Measurements from ENCODE around the gene OR13J1. TPM values are rescaled to one million over a fixed set of nuclear protein-coding genes. Genes with fewer than 3 reads are reported as not detected.

The OR13J1 gene
- total and polyA plus RNA-seq, 2 experiments from 2014 or later: 0.15 TPM; not detected in 1

DNA sequence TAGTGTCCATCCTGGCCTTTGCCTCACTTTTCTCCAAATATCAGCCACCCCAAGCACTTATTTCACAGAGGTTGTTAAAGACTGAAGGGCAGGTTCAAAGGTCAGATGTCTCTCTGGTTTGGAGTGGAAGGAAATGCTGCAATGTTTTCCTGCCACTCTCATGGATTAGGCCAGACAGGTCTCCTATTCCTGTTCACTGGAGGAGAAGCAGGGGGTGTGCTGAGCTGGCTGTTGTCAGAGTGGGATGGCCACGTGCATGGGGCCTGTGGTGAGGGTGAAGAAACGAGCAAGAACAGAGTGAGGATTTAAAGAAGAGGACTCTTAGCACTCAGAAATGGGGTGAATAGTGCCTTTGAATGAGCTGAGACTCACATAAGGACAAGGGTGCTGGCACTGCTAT is 34.4 kb downstream of the OR13J1 start:
- no peaks in the 10 kb centered on the region for H3K4me1 ChIP-seq (ENCODE audit: insufficient read depth)
- no peak overlapping the region for H3K4me3 ChIP-seq
- DNase-seq (ENCODE audit: low spot score) (no peak), ATAC-seq (no peak)
- H3K27me3 ChIP-seq (ENCODE audit: insufficient read depth): no peaks in the 10 kb centered on the region
- H3K4me2 ChIP-seq: no peak overlapping the region
- no peaks in the 10 kb centered on the region for H3F3A ChIP-seq (replicated peaks; ENCODE audit: low read depth)
- H3K27me3 Mint-ChIP-seq (ENCODE audit: insufficient read depth, low read depth, poor library complexity): peaks cover 7% of the 10 kb centered on the region
- no peaks in the 10 kb centered on the region for H3K36me3 Mint-ChIP-seq (ENCODE audit: low read depth)
- peaks cover 5% of the 10 kb centered on the region; the same call in 1 of the 2 replicates for H3K9me2 ChIP-seq (ENCODE audit: insufficient read depth)
- no peak overlapping the region for H3K27ac ChIP-seq (ENCODE audit: low read depth)
- H3K79me2 ChIP-seq (replicated peaks; ENCODE audit: insufficient read depth): no peaks in the 10 kb centered on the region
- H2AFZ ChIP-seq: no peak overlapping the region
- no peak overlapping the region for H3K4me3 Mint-ChIP-seq
- TF ChIP-seq, protein P1, sequence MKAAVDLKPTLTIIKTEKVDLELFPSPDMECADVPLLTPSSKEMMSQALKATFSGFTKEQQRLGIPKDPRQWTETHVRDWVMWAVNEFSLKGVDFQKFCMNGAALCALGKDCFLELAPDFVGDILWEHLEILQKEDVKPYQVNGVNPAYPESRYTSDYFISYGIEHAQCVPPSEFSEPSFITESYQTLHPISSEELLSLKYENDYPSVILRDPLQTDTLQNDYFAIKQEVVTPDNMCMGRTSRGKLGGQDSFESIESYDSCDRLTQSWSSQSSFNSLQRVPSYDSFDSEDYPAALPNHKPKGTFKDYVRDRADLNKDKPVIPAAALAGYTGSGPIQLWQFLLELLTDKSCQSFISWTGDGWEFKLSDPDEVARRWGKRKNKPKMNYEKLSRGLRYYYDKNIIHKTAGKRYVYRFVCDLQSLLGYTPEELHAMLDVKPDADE (IDR thresholded peaks at IDR 0.05): no peak
- TF ChIP-seq CREB1 (CRISPR knock-in tag; IDR thresholded peaks at IDR 0.05; ENCODE audit: low read depth) (no peak), STAT1 (IDR thresholded peaks at IDR 0.05; ENCODE audit: unreplicated experiment) (no peak), ZNF331 (CRISPR knock-in tag; IDR thresholded peaks at IDR 0.05; ENCODE audit: low read depth) (no peak), EZH2phosphoT487 (IDR thresholded peaks at IDR 0.05; ENCODE audit: unreplicated experiment) (no peak), EZH2 (IDR thresholded peaks at IDR 0.05; ENCODE audit: low read depth, unreplicated experiment) (no peak), NANOG (IDR thresholded peaks at IDR 0.05; ENCODE audit: borderline replicate concordance) (no peak), ZNF114 (CRISPR knock-in tag; IDR thresholded peaks at IDR 0.05) (no peak), JUNB (IDR thresholded peaks at IDR 0.05; ENCODE audit: unreplicated experiment) (no peak), POLR2AphosphoS5 (IDR thresholded peaks at IDR 0.05; ENCODE audit: low read depth) (no peak)
- TF ChIP-seq, protein P2, sequence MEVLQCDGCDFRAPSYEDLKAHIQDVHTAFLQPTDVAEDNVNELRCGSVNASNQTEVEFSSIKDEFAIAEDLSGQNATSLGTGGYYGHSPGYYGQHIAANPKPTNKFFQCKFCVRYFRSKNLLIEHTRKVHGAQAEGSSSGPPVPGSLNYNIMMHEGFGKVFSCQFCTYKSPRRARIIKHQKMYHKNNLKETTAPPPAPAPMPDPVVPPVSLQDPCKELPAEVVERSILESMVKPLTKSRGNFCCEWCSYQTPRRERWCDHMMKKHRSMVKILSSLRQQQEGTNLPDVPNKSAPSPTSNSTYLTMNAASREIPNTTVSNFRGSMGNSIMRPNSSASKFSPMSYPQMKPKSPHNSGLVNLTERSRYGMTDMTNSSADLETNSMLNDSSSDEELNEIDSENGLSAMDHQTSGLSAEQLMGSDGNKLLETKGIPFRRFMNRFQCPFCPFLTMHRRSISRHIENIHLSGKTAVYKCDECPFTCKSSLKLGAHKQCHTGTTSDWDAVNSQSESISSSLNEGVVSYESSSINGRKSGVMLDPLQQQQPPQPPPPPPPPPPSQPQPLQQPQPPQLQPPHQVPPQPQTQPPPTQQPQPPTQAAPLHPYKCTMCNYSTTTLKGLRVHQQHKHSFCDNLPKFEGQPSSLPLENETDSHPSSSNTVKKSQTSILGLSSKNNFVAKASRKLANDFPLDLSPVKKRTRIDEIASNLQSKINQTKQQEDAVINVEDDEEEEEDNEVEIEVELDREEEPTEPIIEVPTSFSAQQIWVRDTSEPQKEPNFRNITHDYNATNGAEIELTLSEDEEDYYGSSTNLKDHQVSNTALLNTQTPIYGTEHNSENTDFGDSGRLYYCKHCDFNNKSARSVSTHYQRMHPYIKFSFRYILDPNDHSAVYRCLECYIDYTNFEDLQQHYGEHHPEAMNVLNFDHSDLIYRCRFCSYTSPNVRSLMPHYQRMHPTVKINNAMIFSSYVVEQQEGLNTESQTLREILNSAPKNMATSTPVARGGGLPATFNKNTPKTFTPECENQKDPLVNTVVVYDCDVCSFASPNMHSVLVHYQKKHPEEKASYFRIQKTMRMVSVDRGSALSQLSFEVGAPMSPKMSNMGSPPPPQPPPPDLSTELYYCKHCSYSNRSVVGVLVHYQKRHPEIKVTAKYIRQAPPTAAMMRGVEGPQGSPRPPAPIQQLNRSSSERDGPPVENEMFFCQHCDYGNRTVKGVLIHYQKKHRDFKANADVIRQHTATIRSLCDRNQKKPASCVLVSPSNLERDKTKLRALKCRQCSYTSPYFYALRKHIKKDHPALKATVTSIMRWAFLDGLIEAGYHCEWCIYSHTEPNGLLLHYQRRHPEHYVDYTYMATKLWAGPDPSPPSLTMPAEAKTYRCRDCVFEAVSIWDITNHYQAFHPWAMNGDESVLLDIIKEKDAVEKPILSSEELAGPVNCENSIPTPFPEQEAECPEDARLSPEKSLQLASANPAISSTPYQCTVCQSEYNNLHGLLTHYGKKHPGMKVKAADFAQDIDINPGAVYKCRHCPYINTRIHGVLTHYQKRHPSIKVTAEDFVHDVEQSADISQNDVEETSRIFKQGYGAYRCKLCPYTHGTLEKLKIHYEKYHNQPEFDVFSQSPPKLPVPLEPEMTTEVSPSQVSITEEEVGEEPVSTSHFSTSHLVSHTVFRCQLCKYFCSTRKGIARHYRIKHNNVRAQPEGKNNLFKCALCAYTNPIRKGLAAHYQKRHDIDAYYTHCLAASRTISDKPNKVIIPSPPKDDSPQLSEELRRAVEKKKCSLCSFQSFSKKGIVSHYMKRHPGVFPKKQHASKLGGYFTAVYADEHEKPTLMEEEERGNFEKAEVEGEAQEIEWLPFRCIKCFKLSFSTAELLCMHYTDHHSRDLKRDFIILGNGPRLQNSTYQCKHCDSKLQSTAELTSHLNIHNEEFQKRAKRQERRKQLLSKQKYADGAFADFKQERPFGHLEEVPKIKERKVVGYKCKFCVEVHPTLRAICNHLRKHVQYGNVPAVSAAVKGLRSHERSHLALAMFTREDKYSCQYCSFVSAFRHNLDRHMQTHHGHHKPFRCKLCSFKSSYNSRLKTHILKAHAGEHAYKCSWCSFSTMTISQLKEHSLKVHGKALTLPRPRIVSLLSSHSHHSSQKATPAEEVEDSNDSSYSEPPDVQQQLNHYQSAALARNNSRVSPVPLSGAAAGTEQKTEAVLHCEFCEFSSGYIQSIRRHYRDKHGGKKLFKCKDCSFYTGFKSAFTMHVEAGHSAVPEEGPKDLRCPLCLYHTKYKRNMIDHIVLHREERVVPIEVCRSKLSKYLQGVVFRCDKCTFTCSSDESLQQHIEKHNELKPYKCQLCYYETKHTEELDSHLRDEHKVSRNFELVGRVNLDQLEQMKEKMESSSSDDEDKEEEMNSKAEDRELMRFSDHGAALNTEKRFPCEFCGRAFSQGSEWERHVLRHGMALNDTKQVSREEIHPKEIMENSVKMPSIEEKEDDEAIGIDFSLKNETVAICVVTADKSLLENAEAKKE (CRISPR knock-in tag; IDR thresholded peaks at IDR 0.05): no peak
- TF ChIP-seq, protein P3, sequence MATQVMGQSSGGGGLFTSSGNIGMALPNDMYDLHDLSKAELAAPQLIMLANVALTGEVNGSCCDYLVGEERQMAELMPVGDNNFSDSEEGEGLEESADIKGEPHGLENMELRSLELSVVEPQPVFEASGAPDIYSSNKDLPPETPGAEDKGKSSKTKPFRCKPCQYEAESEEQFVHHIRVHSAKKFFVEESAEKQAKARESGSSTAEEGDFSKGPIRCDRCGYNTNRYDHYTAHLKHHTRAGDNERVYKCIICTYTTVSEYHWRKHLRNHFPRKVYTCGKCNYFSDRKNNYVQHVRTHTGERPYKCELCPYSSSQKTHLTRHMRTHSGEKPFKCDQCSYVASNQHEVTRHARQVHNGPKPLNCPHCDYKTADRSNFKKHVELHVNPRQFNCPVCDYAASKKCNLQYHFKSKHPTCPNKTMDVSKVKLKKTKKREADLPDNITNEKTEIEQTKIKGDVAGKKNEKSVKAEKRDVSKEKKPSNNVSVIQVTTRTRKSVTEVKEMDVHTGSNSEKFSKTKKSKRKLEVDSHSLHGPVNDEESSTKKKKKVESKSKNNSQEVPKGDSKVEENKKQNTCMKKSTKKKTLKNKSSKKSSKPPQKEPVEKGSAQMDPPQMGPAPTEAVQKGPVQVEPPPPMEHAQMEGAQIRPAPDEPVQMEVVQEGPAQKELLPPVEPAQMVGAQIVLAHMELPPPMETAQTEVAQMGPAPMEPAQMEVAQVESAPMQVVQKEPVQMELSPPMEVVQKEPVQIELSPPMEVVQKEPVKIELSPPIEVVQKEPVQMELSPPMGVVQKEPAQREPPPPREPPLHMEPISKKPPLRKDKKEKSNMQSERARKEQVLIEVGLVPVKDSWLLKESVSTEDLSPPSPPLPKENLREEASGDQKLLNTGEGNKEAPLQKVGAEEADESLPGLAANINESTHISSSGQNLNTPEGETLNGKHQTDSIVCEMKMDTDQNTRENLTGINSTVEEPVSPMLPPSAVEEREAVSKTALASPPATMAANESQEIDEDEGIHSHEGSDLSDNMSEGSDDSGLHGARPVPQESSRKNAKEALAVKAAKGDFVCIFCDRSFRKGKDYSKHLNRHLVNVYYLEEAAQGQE (IDR thresholded peaks at IDR 0.05; ENCODE audit: unreplicated experiment): no peak
- TF ChIP-seq, protein P4, sequence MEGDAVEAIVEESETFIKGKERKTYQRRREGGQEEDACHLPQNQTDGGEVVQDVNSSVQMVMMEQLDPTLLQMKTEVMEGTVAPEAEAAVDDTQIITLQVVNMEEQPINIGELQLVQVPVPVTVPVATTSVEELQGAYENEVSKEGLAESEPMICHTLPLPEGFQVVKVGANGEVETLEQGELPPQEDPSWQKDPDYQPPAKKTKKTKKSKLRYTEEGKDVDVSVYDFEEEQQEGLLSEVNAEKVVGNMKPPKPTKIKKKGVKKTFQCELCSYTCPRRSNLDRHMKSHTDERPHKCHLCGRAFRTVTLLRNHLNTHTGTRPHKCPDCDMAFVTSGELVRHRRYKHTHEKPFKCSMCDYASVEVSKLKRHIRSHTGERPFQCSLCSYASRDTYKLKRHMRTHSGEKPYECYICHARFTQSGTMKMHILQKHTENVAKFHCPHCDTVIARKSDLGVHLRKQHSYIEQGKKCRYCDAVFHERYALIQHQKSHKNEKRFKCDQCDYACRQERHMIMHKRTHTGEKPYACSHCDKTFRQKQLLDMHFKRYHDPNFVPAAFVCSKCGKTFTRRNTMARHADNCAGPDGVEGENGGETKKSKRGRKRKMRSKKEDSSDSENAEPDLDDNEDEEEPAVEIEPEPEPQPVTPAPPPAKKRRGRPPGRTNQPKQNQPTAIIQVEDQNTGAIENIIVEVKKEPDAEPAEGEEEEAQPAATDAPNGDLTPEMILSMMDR (conservative IDR thresholded peaks at IDR 0.05; ENCODE audit: low read depth in 2 of 2): no peak
- peaks cover 21% of the 10 kb centered on the region for H3K4me1 Mint-ChIP-seq
- no peaks in the 10 kb centered on the region; the same call in 1 of the 2 replicates for H4K20me1 ChIP-seq (replicated peaks; ENCODE audit: insufficient read depth)
- H3K27ac Mint-ChIP-seq: no peak overlapping the region
- H3K9me3 Mint-ChIP-seq: no peaks in the 10 kb centered on the region; the same call in 2 of the 3 replicates
- no peaks in the 10 kb centered on the region for H3K36me3 ChIP-seq (ENCODE audit: insufficient read depth)

Measured in GM23338 (cell line).